ENCODE measurements around the gene ALG14.
"Not testable (repeated sequence)": the region's sequence is repeated elsewhere in the genome, so short reads cannot be mapped to it uniquely, and the experiment has no call there.

Gene ALG14

DNA sequence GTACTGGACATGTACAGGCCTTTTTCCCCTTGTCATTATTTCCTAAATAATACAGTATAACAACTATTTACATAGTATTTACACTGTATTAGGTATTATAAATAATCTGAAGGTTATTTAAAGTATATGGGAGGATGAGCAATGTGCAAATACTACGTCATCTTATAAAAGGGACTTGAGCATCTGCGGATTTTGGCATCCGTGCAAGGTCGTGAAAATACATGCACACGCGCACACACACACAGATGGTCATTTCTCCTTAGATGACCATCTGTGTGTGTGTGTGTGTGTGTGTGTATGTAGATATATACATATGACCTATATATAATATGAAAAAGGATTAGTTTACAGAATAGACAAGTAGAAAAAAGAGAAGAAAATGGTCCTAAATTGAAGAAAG lies 15.4 kb downstream of the ALG14 start:
- no peak for DNase-seq (ENCODE audit: extremely low spot score)
- TF ChIP-seq ARNT (IDR thresholded peaks at IDR 0.05): no peak
- TF ChIP-seq HDGF (IDR thresholded peaks at IDR 0.05; ENCODE audit: borderline replicate concordance): no peak
- TF ChIP-seq NFRKB (IDR thresholded peaks at IDR 0.05): no peak
- no peak for TF ChIP-seq FOXK2 (IDR thresholded peaks at IDR 0.05)
- TF ChIP-seq ZNF384 (IDR thresholded peaks at IDR 0.05): no peak
- POLR2A ChIA-PET: no interaction called here

DNA sequence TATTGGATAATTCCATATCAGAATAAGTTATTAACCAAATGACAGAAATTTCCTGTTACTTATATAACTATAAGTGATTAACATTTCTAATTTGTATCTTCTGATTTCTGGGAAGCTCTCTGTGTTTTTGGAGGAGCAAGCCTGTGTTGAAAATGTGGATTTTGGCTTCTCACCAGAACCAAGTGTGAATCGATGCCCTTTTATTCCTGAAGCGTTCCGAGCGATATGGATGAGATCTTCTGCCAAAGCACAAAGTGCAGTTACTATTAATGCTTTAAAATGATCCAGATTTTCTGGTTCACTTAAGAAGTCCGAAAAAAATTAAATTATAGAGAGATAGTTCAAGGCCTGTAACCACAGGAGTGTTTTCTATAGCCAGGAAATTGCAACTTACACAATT lies 22.8 kb downstream of the ALG14 start:
- POLR2A ChIA-PET: no interaction called here
- DNase-seq (ENCODE audit: extremely low spot score): no peak
- TF ChIP-seq NFRKB (IDR thresholded peaks at IDR 0.05) (no peak), HDGF (IDR thresholded peaks at IDR 0.05; ENCODE audit: borderline replicate concordance) (no peak)
- CTCF ChIA-PET: interaction anchor here (0.9 kb wide), 1 partner anchor 196 kb away, joined by 4 read pairs; no protein-coding TSS in a partner anchor

More for the DNA sequence above, 15.4 kb downstream of the ALG14 start:
- CTCF ChIA-PET: no interaction called here

DNA sequence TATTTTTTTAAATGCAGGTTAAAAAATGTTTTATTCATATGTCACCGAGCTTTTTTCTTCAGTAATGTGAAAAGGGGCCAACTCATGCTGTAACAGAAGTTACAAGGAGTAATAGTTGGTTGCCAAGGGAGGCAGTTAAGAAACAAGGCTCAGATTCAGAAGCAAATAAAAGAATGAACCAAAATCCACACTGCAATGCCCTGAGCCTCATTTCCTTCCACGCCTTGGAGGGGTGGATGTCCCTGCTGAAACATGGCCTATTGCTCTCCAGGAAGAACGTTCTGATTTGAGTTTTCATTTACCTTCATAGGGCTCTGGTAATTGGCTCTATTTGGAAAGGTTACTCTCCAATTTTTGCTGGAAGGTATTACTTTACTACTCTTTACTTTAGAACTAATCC lies 24.4 kb downstream of the ALG14 start:
- CTCF ChIA-PET: interaction anchor here (1.3 kb wide), 1 partner anchor 194 kb away, joined by 4 read pairs; no protein-coding TSS in a partner anchor
- POLR2A ChIA-PET: no interaction called here
- TF ChIP-seq SUZ12 (IDR thresholded peaks at IDR 0.05) (no peak), SP1 (IDR thresholded peaks at IDR 0.05) (no peak), TARDBP (IDR thresholded peaks at IDR 0.05) (no peak), BHLHE40 (IDR thresholded peaks at IDR 0.05; ENCODE audit: borderline replicate concordance) (no peak), FOXM1 (IDR thresholded peaks at IDR 0.05; ENCODE audit: borderline replicate concordance) (no peak), NFRKB (IDR thresholded peaks at IDR 0.05) (no peak), CTBP1 (IDR thresholded peaks at IDR 0.05; ENCODE audit: borderline replicate concordance) (no peak), ZNF384 (IDR thresholded peaks at IDR 0.05) (no peak), ARNT (IDR thresholded peaks at IDR 0.05) (no peak), L3MBTL2 (conservative IDR thresholded peaks at IDR 0.05) (no peak), HDGF (IDR thresholded peaks at IDR 0.05; ENCODE audit: borderline replicate concordance) (no peak), LEF1 (IDR thresholded peaks at IDR 0.05; ENCODE audit: borderline replicate concordance) (no peak)
- DNase-seq (ENCODE audit: extremely low spot score): no peak

DNA sequence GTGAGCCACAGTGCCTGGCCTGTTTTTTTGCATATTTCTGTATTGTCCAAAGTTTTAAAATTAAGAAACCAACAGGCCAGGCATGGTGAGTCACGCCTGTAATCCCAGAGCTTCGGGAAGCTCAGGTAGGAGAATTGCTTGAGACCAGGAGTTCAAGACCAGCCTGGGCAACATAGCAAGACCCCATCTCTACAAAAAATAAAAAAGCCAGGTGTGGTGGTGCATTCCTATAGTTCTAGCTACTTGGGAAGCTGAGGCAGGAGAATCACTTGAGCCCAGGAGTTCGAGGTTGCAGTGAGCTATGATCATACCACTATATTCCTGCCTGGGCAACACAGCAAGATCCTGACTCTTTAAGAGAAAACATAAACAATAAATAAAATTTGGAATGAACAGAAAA lies 25.1 kb downstream of the ALG14 start:
- DNase-seq (ENCODE audit: extremely low spot score); POLR2A ChIA-PET: not testable (repeated sequence)
- CTCF ChIA-PET: interaction anchor here (0.6 kb wide), 1 partner anchor 260 kb away, joined by 3 read pairs; no protein-coding TSS in a partner anchor

DNA sequence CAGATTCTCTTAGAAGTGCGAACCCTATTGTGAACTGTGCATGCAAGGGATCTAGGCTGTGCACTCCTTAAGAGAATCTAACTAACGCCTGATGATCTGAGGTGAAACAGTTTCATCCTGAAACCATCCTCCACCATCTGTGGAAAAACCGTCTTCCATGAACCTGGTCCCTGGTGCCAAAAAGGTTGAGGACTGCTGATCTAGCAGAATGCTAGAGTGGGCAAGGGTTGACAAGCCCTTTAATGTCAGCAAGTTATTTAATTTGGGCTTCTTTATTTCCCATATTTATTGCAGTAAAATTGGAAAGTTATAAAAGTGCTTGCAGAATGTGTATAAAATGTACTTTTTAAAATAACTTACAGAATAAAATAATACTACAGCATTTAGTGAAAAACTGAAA lies 26.4 kb downstream of the ALG14 start:
- TF ChIP-seq FOXK2 (IDR thresholded peaks at IDR 0.05) (no peak), SUZ12 (IDR thresholded peaks at IDR 0.05) (no peak), BHLHE40 (IDR thresholded peaks at IDR 0.05; ENCODE audit: borderline replicate concordance) (no peak), CTBP1 (IDR thresholded peaks at IDR 0.05; ENCODE audit: borderline replicate concordance) (no peak), FOXA1 (IDR thresholded peaks at IDR 0.05) (no peak), ELF4 (IDR thresholded peaks at IDR 0.05) (no peak), L3MBTL2 (conservative IDR thresholded peaks at IDR 0.05) (no peak), TARDBP (IDR thresholded peaks at IDR 0.05) (no peak), ARNT (IDR thresholded peaks at IDR 0.05) (no peak), FOXM1 (IDR thresholded peaks at IDR 0.05; ENCODE audit: borderline replicate concordance) (no peak), HDGF (IDR thresholded peaks at IDR 0.05; ENCODE audit: borderline replicate concordance) (no peak), LEF1 (IDR thresholded peaks at IDR 0.05; ENCODE audit: borderline replicate concordance) (no peak), SP1 (IDR thresholded peaks at IDR 0.05) (no peak)
- ChIA-PET CTCF (interaction anchor here (1.2 kb wide), 1 partner anchor 16 kb away, joined by 5 read pairs; no protein-coding TSS in a partner anchor), POLR2A (no interaction called here)
- no peak for DNase-seq (ENCODE audit: extremely low spot score)

DNA sequence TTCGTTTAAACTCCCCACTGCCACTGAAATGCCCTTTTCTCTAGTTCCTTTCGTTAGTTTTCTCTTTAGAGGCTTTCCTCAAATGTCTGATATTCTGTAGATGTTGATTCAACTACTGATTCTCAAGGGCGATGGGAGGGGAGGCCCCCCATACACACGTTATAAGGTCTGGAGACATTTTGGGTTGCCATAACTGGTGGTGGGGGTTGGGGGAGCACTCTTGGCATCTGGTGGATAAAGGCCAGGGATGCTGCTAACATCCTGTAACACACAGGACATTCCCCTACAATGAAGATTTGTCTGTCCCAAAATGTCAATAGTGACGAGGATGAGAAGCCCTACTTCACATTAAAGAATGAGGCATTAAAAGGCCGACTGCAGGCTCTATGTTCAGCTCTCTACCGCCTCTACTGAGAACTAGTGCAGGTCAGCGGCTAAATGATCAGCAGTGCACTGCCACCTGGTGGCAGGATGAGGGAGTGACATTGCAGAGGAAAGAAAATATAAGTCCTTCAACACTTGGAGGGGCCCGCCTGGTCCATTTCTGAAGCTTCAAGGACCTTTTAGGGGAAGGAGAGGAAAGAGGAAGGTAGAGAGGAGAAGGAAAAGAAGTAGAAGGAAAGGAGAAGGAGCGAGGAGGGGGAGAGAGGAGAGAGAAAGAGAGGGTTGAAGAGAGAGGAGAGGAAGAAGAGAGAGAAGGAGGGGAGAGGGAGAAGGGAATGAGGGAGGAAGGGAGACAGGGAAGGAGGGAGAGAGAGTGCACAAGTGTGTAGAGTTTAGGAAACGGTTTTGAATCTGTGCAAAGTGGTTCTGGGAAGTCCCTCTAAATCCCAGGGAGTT lies 29.4 kb downstream of the ALG14 start:
- DNase-seq (ENCODE audit: extremely low spot score): peak; percentile 89

DNA sequence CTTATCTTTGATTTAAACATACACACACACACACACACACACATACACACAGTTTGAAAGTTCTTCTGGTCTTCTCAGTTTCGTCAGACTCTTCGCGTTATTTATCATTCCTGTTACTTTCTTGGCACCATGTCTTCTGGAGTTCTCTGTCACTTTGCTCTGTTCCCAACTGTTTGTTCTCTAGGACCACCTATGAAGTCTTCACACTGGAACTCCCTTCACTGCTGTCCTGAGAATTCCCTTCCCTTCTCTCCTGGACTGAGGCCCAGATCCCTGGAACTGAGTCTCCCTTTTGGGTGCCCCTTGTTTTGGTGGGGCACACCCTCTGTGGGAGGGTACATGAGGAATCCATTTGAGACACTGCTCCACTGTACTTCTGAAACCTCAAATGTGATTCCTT lies 30.5 kb downstream of the ALG14 start:
- CTCF ChIA-PET: interaction anchor here (0.6 to 3.0 kb wide), 14 partner anchors 14 to 520 kb away, joined by 3 to 83 read pairs (median 4); partner anchors contain the start of genes CNN3 and SLC44A3
- POLR2A ChIA-PET: interaction anchor here (0.8 to 1.4 kb wide), 3 partner anchors 31 to 212 kb away, joined by 4 to 8 read pairs (median 5); partner anchors contain the start of gene ALG14
- no peak for DNase-seq (ENCODE audit: extremely low spot score)
- TF ChIP-seq CTBP1 (IDR thresholded peaks at IDR 0.05; ENCODE audit: borderline replicate concordance) (no peak), NFRKB (IDR thresholded peaks at IDR 0.05) (no peak), FOXK2 (IDR thresholded peaks at IDR 0.05) (no peak), FOXM1 (IDR thresholded peaks at IDR 0.05; ENCODE audit: borderline replicate concordance) (no peak)

More for the DNA sequence above, 29.4 kb downstream of the ALG14 start:
- TF ChIP-seq CTBP1 (IDR thresholded peaks at IDR 0.05; ENCODE audit: borderline replicate concordance): no peak
- TF ChIP-seq BHLHE40 (IDR thresholded peaks at IDR 0.05; ENCODE audit: borderline replicate concordance): no peak
- no peak for TF ChIP-seq L3MBTL2 (conservative IDR thresholded peaks at IDR 0.05)
- no peak for TF ChIP-seq FOXK2 (IDR thresholded peaks at IDR 0.05)
- TF ChIP-seq FOXA1 (IDR thresholded peaks at IDR 0.05): no peak
- no peak for TF ChIP-seq LEF1 (IDR thresholded peaks at IDR 0.05; ENCODE audit: borderline replicate concordance)
- no peak for TF ChIP-seq ARNT (IDR thresholded peaks at IDR 0.05)
- no peak for TF ChIP-seq ZNF384 (IDR thresholded peaks at IDR 0.05)
- no peak for TF ChIP-seq NFRKB (IDR thresholded peaks at IDR 0.05)
- TF ChIP-seq HDGF (IDR thresholded peaks at IDR 0.05; ENCODE audit: borderline replicate concordance): no peak
- TF ChIP-seq SP1 (IDR thresholded peaks at IDR 0.05): no peak
- TF ChIP-seq, protein P1, sequence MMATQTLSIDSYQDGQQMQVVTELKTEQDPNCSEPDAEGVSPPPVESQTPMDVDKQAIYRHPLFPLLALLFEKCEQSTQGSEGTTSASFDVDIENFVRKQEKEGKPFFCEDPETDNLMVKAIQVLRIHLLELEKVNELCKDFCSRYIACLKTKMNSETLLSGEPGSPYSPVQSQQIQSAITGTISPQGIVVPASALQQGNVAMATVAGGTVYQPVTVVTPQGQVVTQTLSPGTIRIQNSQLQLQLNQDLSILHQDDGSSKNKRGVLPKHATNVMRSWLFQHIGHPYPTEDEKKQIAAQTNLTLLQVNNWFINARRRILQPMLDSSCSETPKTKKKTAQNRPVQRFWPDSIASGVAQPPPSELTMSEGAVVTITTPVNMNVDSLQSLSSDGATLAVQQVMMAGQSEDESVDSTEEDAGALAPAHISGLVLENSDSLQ (IDR thresholded peaks at IDR 0.05): no peak
- no peak for TF ChIP-seq SUZ12 (IDR thresholded peaks at IDR 0.05)
- no peak for TF ChIP-seq TARDBP (IDR thresholded peaks at IDR 0.05)
- TF ChIP-seq FOXM1 (IDR thresholded peaks at IDR 0.05; ENCODE audit: borderline replicate concordance): no peak
- TF ChIP-seq ELF4 (IDR thresholded peaks at IDR 0.05): no peak
- ChIA-PET CTCF (interaction anchor here (0.5 to 2.6 kb wide), 27 partner anchors 10 to 519 kb away, joined by 3 to 41 read pairs (median 3); partner anchors contain the start of genes ALG14 and RWDD3), POLR2A (no interaction called here)
